CD4-positive, alpha-beta T cell (primary cell): ENCODE data around the gene TUT1. TPM values are rescaled to one million over a fixed set of nuclear protein-coding genes. Genes with fewer than 3 reads are reported as not detected.
A peak's percentile ranks its signal among the peaks of the same experiment; 100 is the strongest.

Experiments used
- ATAC-seq: fragments of 200-7000 bp; cut with Tn5 transposase; one replicate; pipeline ENCODE4 v1.10.0; 2022; ENCODE audit warnings: mild to moderate bottlenecking; ENCODE audit not compliant: poor library complexity
- CTCF ChIA-PET: fragments of 350-600 bp; sonication (Branson Sonifier 250); formaldehyde crosslinking; loops from one replicate; lab custom pipeline; 2021; ENCODE audit warnings: antibody characterized with exemption, inconsistent platforms; lab: Charles Lee
- POLR2A ChIA-PET: fragments of 350-600 bp; sonication (Branson Sonifier 250); formaldehyde crosslinking; loops from one replicate; lab custom pipeline; 2021; ENCODE audit warnings: antibody characterized with exemption, inconsistent platforms; lab: Charles Lee
- DNase-seq, 14 experiments: peaks; one replicate each; pipeline ENCODE4 v3.0.0-alpha.2; 2013 to 2020; ENCODE audit warnings: mixed read lengths in 2 of 14
- H3K27ac ChIP-seq, 2 donors: one replicate each; pipeline versions ENCODE4 v1.5.1 to v1.7.0; 2013; ENCODE audit warnings: low read length in 2 of 2, low read depth in 1 of 2, mild to moderate bottlenecking in 1 of 2
- H3K27me3 ChIP-seq, 2 experiments: 1 replicate in 1 of 2; 2 replicates in 1 of 2; pipeline versions ENCODE4 v1.6.1 to v1.7.0; 2013; ENCODE audit warnings: low read length in 2 of 2, control low read depth in 1 of 2, mild to moderate bottlenecking in 1 of 2, moderate library complexity in 1 of 2; ENCODE audit not compliant: insufficient read depth in 2 of 2, control insufficient read depth in 1 of 2
- H3K36me3 ChIP-seq: one replicate; pipeline ENCODE4 v1.6.1; 2013; ENCODE audit warnings: low read length, control low read depth; ENCODE audit not compliant: insufficient read depth
- H3K4me1 ChIP-seq: one replicate; pipeline ENCODE4 v1.6.1; 2013; ENCODE audit warnings: low read length, control low read depth; ENCODE audit not compliant: insufficient read depth
- H3K4me3 ChIP-seq: one replicate; pipeline ENCODE4 v1.5.1; 2013; ENCODE audit warnings: mild to moderate bottlenecking, low read length, moderate library complexity
- H3K9me3 ChIP-seq, 2 experiments: 1 replicate in 1 of 2; 2 replicates in 1 of 2; pipeline versions ENCODE4 v1.6.1 to v1.7.0; 2013; ENCODE audit warnings: low read length in 2 of 2, mild to moderate bottlenecking in 2 of 2, control low read depth in 1 of 2, moderate library complexity in 1 of 2; ENCODE audit not compliant: control insufficient read depth in 1 of 2, insufficient read depth in 1 of 2
- H3K27ac Mint-ChIP-seq: one replicate; pipeline ENCODE4 v1.8.0; 2020; ENCODE audit warnings: mixed read lengths
- H3K27me3 Mint-ChIP-seq: one replicate; pipeline ENCODE4 v1.8.0; 2021; ENCODE audit warnings: mixed read lengths
- H3K36me3 Mint-ChIP-seq: one replicate; pipeline ENCODE4 v1.8.0; 2021; ENCODE audit warnings: low read depth, mixed read lengths
- H3K4me1 Mint-ChIP-seq: one replicate; pipeline ENCODE4 v1.8.0; 2021; ENCODE audit warnings: low read depth, mixed read lengths
- H3K4me3 Mint-ChIP-seq: one replicate; pipeline ENCODE4 v1.8.0; 2020; ENCODE audit warnings: mild to moderate bottlenecking, mixed read lengths
- H3K9me3 Mint-ChIP-seq: one replicate; pipeline ENCODE4 v1.8.0; 2020; ENCODE audit warnings: mixed read lengths
- intact Hi-C, 2 experiments: fragments of 100-400 bp; cut with DNase I in 1 of 2; cut with micrococcal nuclease in 1 of 2; formaldehyde crosslinking; loops; one replicate each; pipeline versions ENCODE4 v1.15.1 to v1.9.0; 2023 to 2025; cut with DNase I, micrococcal nuclease
- total RNA-seq, 174 experiments: library from RNA in 2 of 174; stranded (reverse) in 2 of 174; gene quantifications; one replicate each; pipeline ENCODE4 v1.2.3 and lab custom pipeline; 2021 to 2026
- TF ChIP-seq, protein P1 (sequence below): fragments of 200-600 bp; IDR thresholded peaks from one replicate; pipeline ENCODE4 v1.8.0; 2022; ENCODE audit warnings: antibody characterized with exemption, mild to moderate bottlenecking

Gene TUT1
- total RNA-seq, 2 experiments from 2014 or later: 25.5 to 26.2 TPM

DNA sequence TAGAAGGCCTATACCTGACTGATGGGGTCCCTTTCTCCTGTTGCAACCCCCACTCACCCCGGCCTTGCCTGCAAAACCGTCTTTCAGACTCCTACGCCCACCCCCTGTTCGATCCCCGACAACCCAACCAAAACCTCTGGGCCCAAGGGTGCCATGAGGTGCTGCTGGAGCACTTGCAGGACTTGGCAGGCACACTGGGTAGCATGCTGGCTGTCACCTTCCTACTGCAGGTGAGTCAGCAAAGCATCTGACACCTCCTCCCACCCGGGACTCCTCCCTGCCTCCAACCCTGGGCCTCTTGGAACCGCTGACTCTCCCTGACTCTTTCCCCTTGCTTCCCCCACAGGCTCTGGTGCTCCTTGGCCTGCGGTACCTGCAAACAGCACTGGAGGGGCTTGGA, 23.0 kb upstream of the TUT1 start:
- Histone ChIP-seq H3K27ac (no peak overlapping the region), H3K4me3 (no peak overlapping the region), H3K27me3 (no peaks in the 10 kb centered on the region), H3K9me3 (no peaks in the 10 kb centered on the region), H3K36me3 (peaks cover 52% of the 10 kb centered on the region), H3K4me1 (peaks cover 48% of the 10 kb centered on the region)
- DNase-seq: peak in 4 of 14 experiments; percentile 8 to 43 (median 28)
- intact Hi-C loops: loop anchor here in 1 of 2 experiments (5.0 kb wide), 1 partner anchor 38 kb away; the partner anchor contains the start of gene INTS5
- peaks cover 42% of the 10 kb centered on the region for H3K36me3 Mint-ChIP-seq
- ChIA-PET POLR2A (interaction anchor here (1.0 to 5.7 kb wide), 6 partner anchors 8 to 40 kb away, joined by 3 to 55 read pairs (median 17); partner anchors contain the start of genes B3GAT3, INTS5, MTA2 and TUT1), CTCF (no interaction called here)
- H3K4me3 Mint-ChIP-seq: peak overlapping the region; percentile 88
- ATAC-seq: no peak
- peaks cover 36% of the 10 kb centered on the region for H3K4me1 Mint-ChIP-seq
- peak overlapping the region; percentile 88 for H3K27ac Mint-ChIP-seq
- H3K27me3 Mint-ChIP-seq: no peaks in the 10 kb centered on the region
- H3K9me3 Mint-ChIP-seq: no peaks in the 10 kb centered on the region
- TF ChIP-seq, protein P1, sequence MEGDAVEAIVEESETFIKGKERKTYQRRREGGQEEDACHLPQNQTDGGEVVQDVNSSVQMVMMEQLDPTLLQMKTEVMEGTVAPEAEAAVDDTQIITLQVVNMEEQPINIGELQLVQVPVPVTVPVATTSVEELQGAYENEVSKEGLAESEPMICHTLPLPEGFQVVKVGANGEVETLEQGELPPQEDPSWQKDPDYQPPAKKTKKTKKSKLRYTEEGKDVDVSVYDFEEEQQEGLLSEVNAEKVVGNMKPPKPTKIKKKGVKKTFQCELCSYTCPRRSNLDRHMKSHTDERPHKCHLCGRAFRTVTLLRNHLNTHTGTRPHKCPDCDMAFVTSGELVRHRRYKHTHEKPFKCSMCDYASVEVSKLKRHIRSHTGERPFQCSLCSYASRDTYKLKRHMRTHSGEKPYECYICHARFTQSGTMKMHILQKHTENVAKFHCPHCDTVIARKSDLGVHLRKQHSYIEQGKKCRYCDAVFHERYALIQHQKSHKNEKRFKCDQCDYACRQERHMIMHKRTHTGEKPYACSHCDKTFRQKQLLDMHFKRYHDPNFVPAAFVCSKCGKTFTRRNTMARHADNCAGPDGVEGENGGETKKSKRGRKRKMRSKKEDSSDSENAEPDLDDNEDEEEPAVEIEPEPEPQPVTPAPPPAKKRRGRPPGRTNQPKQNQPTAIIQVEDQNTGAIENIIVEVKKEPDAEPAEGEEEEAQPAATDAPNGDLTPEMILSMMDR: no peak

- Mint-ChIP-seq H3K27me3 (no peaks in the 10 kb centered on the region), H3K4me3 (peak overlapping the region; percentile 88), H3K36me3 (peaks cover 46% of the 10 kb centered on the region), H3K9me3 (no peaks in the 10 kb centered on the region), H3K4me1 (peaks cover 38% of the 10 kb centered on the region), H3K27ac (peak overlapping the region; percentile 88)
- H3K36me3 ChIP-seq: peaks cover 61% of the 10 kb centered on the region
- H3K4me1 ChIP-seq: peaks cover 56% of the 10 kb centered on the region
- no peak for DNase-seq
- peak overlapping the region; percentile 92 for H3K4me3 ChIP-seq
- ATAC-seq: no peak
- no peaks in the 10 kb centered on the region for H3K27me3 ChIP-seq
- intact Hi-C loops: loop anchor here in 1 of 2 experiments (2.0 to 5.0 kb wide), 2 partner anchors 23 to 39 kb away; partner anchors contain the start of genes INTS5 and TUT1
- POLR2A ChIA-PET: interaction anchor here (1.0 to 5.7 kb wide), 12 partner anchors 9 to 228 kb away, joined by 3 to 55 read pairs (median 6); partner anchors contain the start of genes B3GAT3, C11orf98, CSKMT and INTS5
- H3K27ac ChIP-seq: peak overlapping the region; percentile 76 to 90
- no peaks in the 10 kb centered on the region for H3K9me3 ChIP-seq
- TF ChIP-seq, protein P1: no peak
- CTCF ChIA-PET: interaction anchor here (1.2 to 3.0 kb wide), 4 partner anchors 9 to 81 kb away, joined by 4 to 20 read pairs (median 5); partner anchors contain the start of genes B3GAT3, INTS5 and TUT1
Observed at GRCh38 chr11:62613291-62613778, 22.0 kb upstream of the TUT1 start.

- Mint-ChIP-seq H3K27ac (peak within 1 kb of the TSS; percentile 94), H3K4me1 (peaks cover 44% of the 10 kb centered on the region), H3K4me3 (peak within 1 kb of the TSS; percentile 90), H3K9me3 (no peaks in the 10 kb centered on the region), H3K36me3 (peaks cover 53% of the 10 kb centered on the region), H3K27me3 (no peaks in the 10 kb centered on the region)
- no peaks in the 10 kb centered on the region for H3K27me3 ChIP-seq
- H3K36me3 ChIP-seq: peaks cover 66% of the 10 kb centered on the region
- DNase-seq: peak; percentile 77 to 94 (median 89)
- peak within 1 kb of the TSS; percentile 78 to 90 for H3K27ac ChIP-seq
- intact Hi-C loops: loop anchor here (1.0 to 5.0 kb wide), 4 partner anchors 20 to 40 kb away; partner anchors contain the start of genes GANAB (in 1 of the 2), INTS5 (in 1 of the 2) and TUT1 (in 1 of the 2)
- ATAC-seq: peak; percentile 76
- TF ChIP-seq, protein P1: peak; percentile 87
- H3K9me3 ChIP-seq: no peaks in the 10 kb centered on the region
- ChIA-PET POLR2A (interaction anchor here (0.7 to 5.7 kb wide), 17 partner anchors 10 to 268 kb away, joined by 3 to 55 read pairs (median 7); partner anchors contain the start of genes B3GAT3, C11orf98, CSKMT and INTS5), CTCF (interaction anchor here (0.6 to 3.0 kb wide), 18 partner anchors 9 to 114 kb away, joined by 3 to 20 read pairs (median 4); partner anchors contain the start of genes B3GAT3, C11orf98, CSKMT and EEF1G)
- H3K4me1 ChIP-seq: peaks cover 63% of the 10 kb centered on the region
- peak within 1 kb of the TSS; percentile 92 for H3K4me3 ChIP-seq
Observed at GRCh38 chr11:62612366-62613290, 21.3 kb upstream of the TUT1 start, which contains the start of the genes EML3 and ROM1. Gene EML3 (minus strand): TSS chr11:62612775. CDS start chr11:62612457, 318 bp downstream. Gene ROM1 (plus strand): TSS chr11:62613257. CDS start chr11:62613282, 25 bp downstream.
